Activated CD8-positive, alpha-beta memory T cell treated with anti-CD3 and anti-CD28 coated beads for 4 hours (primary cell): ENCODE data around the gene ATP2C2.
"Not testable (repeated sequence)": the region's sequence is repeated elsewhere in the genome, so short reads cannot be mapped to it uniquely, and the experiment has no call there.

Source experiments
- DNase-seq, 2 donors: peaks; one replicate each; pipeline ENCODE4 v3.0.0-alpha.2; 2020; ENCODE audit warnings: low read depth in 2 of 2

Gene ATP2C2

GRCh38 chr16:84396082-84396481, 27.7 kb downstream of the ATP2C2 start:
- DNase-seq = not testable (repeated sequence)

DNA sequence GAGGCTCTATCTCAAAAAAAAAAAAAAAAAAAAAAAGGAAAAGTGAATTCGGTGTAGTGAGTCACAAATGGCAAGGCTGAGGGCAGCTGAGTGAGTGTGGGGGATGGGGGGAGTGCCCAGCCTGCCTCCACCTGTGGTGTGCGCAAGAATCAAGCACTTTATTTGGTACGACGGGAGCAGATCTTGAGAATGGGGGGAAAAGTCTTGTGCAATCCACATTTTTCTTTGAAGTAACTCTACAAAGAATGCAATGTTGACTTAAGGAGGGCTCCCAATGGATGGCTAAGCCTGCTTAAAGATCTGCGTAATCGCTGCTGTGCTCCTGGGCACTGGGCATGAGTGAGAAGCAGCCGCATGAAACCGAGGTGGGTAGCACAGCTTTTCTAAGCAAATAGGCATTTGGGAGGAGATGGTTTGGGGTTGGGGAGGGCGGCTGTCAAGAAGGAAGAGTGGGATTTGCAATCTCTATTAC, 28.2 kb downstream of the ATP2C2 start:
- no peak for DNase-seq

- no peak for DNase-seq
Observed at GRCh38 chr16:84397090-84397489, 28.8 kb downstream of the ATP2C2 start.

DNA sequence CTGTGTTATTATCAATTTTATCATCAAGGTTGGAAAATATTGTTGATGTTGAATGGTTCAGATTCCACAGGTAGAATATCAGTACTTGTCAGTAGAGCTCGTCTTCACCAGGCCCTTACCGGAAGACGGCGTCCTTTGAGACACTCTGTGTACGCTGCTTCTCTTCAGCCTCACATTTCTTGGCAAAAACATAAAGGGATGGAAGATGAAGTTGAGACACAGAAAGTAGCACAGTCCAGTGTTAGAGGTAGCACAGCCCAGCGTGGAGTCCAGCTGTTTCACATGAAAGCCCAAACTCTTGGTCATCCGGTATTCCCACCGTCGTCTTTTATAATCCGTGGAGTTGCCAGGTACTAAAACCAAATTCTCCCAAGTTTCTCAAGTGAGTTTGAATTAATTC, 30.4 kb downstream of the ATP2C2 start:
- no peak for DNase-seq

- not testable (repeated sequence) for DNase-seq
Observed at GRCh38 chr16:84399912-84400311, 31.6 kb downstream of the ATP2C2 start.

DNA sequence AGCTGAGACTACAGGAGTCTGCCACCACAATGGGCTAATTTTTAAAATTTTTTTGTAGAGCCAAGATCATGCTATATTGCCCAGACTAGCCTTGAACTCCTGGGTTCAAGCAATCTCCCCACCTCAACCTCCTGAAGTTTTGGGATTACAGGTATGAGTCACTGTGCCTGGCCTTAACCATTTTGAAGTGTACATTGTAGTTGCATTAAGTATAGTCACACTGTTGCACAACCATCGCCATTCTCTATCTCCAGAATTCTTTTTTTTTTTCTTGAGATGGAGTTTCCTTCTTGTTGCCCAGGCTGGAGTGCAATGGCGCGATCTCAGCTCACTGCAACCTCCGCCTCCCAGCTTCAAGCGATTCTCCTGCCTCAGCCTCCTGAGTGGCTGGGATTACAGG, 35.1 kb downstream of the ATP2C2 start:
- DNase-seq = not testable (repeated sequence)

DNA sequence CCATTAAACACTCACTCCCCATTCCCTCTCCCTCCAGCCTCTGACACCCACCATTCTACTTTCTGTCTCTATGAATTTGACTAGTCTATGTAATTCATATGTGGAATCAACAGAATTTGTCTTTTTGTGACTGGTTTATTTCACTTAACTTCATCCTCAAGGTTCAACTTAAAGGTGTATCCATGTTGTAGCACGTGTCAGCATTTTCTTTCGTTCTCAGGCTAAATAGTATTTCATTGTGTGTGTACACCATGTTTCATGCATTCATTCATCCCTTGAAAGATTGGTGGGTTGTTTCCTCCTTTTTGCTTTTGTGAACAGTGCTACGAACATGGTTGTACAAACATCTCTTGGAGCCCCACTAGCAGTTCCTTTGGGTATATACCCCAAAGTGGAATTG, 36.0 kb downstream of the ATP2C2 start:
- DNase-seq = no peak

GRCh38 chr16:84404936-84405639, 36.8 kb downstream of the ATP2C2 start:
- no peak for DNase-seq

GRCh38 chr16:84406006-84406963, 37.9 kb downstream of the ATP2C2 start:
- DNase-seq = no peak

- no peak for DNase-seq
Observed at GRCh38 chr16:84407588-84408313, 39.4 kb downstream of the ATP2C2 start.

GRCh38 chr16:84408314-84408690, 40.0 kb downstream of the ATP2C2 start:
- no peak for DNase-seq

- no peak for DNase-seq
Observed at GRCh38 chr16:84408856-84409255, 40.5 kb downstream of the ATP2C2 start.

GRCh38 chr16:84410361-84411138, 42.2 kb downstream of the ATP2C2 start:
- no peak for DNase-seq

DNA sequence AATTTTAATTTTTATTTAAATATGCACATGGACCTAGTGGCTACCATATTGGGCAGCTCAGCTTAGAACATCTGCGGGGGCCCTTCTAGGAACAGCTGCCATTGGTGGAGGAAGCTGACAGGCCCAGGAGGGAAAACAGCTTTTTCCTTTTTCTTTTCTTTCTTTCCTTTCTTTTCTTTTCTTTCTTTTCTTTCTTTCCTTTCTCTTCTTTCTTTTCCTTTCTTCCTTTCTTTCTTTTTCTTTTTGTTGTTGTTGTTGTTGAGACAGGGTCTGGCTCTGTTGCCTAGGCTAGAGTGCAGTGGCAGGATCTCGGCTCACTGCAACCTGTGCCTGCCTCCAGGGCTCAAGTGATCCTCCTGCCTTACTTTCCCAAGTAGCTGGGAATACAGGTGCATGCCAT, 43.4 kb downstream of the ATP2C2 start:
- no peak for DNase-seq

GRCh38 chr16:84412262-84412661, 43.9 kb downstream of the ATP2C2 start:
- DNase-seq = no peak

GRCh38 chr16:84413244-84414004, 45.1 kb downstream of the ATP2C2 start:
- no peak for DNase-seq

- no peak for DNase-seq
Observed at GRCh38 chr16:84414789-84415326, 46.5 kb downstream of the ATP2C2 start.

DNA sequence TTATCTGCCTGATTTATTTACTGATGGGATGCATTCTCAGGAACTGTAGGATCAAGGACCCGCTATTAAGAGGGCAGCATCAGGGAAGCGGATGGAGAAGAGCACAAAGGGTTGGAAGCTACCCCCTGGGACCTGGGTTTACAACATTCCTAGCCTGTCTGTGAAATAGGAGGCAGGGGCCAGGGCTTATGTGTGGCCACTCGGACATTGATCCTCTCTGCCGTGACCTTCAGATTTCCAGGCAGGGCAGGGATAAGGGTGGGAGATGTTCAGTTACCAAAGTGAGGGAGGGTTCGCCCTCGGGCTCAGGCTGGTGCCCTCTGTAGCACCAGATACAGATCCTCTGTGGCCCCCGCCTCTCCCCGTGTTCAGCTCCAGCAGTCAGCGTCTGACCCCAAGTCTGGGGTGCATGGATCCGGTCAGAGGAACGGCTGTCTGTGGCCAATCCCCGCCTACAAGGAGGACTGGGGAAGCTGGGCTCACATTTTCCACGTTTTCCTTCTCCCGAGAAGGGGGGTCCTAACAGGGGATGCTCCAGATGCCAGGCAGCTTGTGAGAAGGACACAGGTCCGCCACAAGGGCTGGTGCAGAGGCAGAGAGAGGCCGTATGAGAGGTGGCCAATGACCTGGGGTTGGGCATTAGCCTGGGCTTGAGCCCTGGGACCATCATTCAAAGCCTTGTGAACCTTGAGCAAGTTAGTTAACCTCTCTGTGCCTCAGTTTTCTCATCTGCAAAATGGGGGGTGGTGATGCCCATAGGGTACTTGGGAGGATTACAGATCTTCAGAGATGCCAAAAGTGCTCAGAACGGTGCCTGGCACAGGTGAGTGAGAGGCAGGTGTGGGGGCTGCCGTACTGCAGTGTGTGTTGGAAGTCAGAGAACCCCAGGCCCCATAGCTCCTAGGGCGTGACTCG, 48.3 kb downstream of the ATP2C2 start:
- DNase-seq = no peak
